Hepatocyte (in vitro differentiated cells): ENCODE data around the gene NFAT5. TPM values are rescaled to one million over a fixed set of nuclear protein-coding genes. Genes with fewer than 3 reads are reported as not detected.

Experiments
- DNase-seq: peaks from one replicate; pipeline ENCODE4 v3.0.0-alpha.2; 2016; ENCODE audit warnings: low spot score
- H2AFZ ChIP-seq: fragments of 200-600 bp; sonication (generic); 2 replicates; pipeline ENCODE4 v1.6.0; 2016; ENCODE audit warnings: antibody characterized with exemption, mild to moderate bottlenecking
- H3K27ac ChIP-seq: fragments of 200-600 bp; sonication (generic); 2 replicates; pipeline ENCODE4 v1.5.1; 2016; ENCODE audit warnings: mild to moderate bottlenecking
- H3K27me3 ChIP-seq: fragments of 200-600 bp; sonication (generic); 2 replicates; pipeline ENCODE4 v1.6.1; 2016
- H3K36me3 ChIP-seq: fragments of 200-600 bp; sonication (generic); replicated peaks from 2 replicates; pipeline ENCODE4 v1.5.1; 2016; ENCODE audit warnings: low read depth; ENCODE audit not compliant: insufficient read depth
- H3K4me1 ChIP-seq: fragments of 200-600 bp; sonication (generic); 2 replicates; pipeline ENCODE4 v1.5.1; 2016; ENCODE audit warnings: mild to moderate bottlenecking, moderate library complexity; ENCODE audit not compliant: insufficient read depth
- H3K4me2 ChIP-seq: fragments of 200-600 bp; sonication (generic); 2 replicates; pipeline ENCODE4 v1.6.0; 2016
- H3K4me3 ChIP-seq: fragments of 200-600 bp; sonication (generic); 2 replicates; pipeline ENCODE4 v1.5.1; 2016; ENCODE audit warnings: mild to moderate bottlenecking
- H3K79me2 ChIP-seq: fragments of 200-600 bp; sonication (generic); 2 replicates; pipeline ENCODE4 v1.6.0; 2017; ENCODE audit warnings: mild to moderate bottlenecking
- H3K9me2 ChIP-seq: fragments of 200-600 bp; sonication (generic); replicated peaks from 2 replicates; pipeline ENCODE4 v1.6.0; 2017; ENCODE audit warnings: mild to moderate bottlenecking; ENCODE audit not compliant: insufficient read depth
- H3K9me3 ChIP-seq: fragments of 200-600 bp; sonication (generic); 2 replicates; pipeline ENCODE4 v1.5.1; 2016; ENCODE audit warnings: low read depth, mild to moderate bottlenecking
- H4K20me1 ChIP-seq: fragments of 200-600 bp; sonication (generic); 2 replicates; pipeline ENCODE4 v1.6.0; 2016; ENCODE audit warnings: mild to moderate bottlenecking; ENCODE audit not compliant: insufficient read depth, poor library complexity, severe bottlenecking
- EZH2 ChIP-seq: fragments of 200-600 bp; sonication (generic); IDR thresholded peaks from 2 replicates; pipeline ENCODE4 v1.6.1; 2016; ENCODE audit warnings: antibody characterized with exemption, mild to moderate bottlenecking, borderline replicate concordance
- EZH2phosphoT487 ChIP-seq: fragments of 200-600 bp; sonication (generic); IDR thresholded peaks from one replicate; pipeline ENCODE4 v1.6.1; 2018; ENCODE audit warnings: antibody characterized with exemption, mild to moderate bottlenecking, low read depth, moderate library complexity; ENCODE audit not compliant: unreplicated experiment, severe bottlenecking
- WGBS: methylation state at CpG from one replicate; pipeline ENCODE4 v1.1.6; 2016; ENCODE audit warnings: low lambda C conversion rate; ENCODE audit errors: missing lambda C conversion rate; 5-methylcytosine and 5-hydroxymethylcytosine counted together
- polyA plus RNA-seq: library from polyadenylated mRNA; unstranded; fragments of >200 nt; fragmentation: Nextera tagmentation; extraction: Ambion mirVana; gene quantifications from 2 replicates; pipeline ENCODE4 v1.2.1, GENCODE V29; 2016
- total RNA-seq: library from RNA; depleted of rRNA; stranded (reverse); fragments of >200 nt; gene quantifications from 2 replicates; pipeline ENCODE4 v1.2.3, GENCODE V29; 2014
- TF ChIP-seq, protein P1 (sequence below): fragments of 200-600 bp; sonication (generic); IDR thresholded peaks from 2 replicates; pipeline ENCODE4 v1.5.1; 2016; ENCODE audit warnings: antibody characterized with exemption, mild to moderate bottlenecking; ENCODE audit not compliant: poor library complexity

Gene NFAT5
- total and polyA plus RNA-seq, 2 experiments from 2014 or later: 9.2 to 30.7 TPM

DNA sequence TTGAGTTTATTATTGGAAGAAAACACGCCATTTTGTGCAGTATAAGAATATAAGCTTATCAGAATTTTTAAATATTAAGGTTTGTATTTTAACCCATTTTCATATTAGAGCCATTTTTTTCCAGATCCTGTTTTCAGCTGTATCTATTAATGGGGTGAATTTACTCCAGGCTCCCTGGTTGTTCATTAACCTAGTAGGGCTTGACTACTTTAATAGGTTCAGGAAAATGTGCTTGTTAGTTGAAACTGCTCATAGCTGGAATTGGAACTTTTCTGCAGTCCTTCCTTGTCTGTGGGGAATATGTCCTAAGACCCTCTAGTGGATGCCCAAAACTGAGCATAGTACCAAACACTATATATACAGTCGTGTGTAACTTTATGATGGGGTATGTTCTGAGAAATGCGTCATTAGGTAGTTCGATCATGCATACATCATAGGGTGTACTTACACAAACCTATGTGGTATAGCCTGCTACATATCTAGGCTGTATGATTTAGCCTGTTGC lies 28.0 kb downstream of the NFAT5 start:
- Histone ChIP-seq H3K4me2 (peak overlapping the region; percentile 16), H3K9me3 (no peaks in the 10 kb centered on the region), H3K27ac (no peak overlapping the region), H3K9me2 (no peaks in the 10 kb centered on the region), H3K79me2 (peaks cover 98% of the 10 kb centered on the region), H3K27me3 (no peaks in the 10 kb centered on the region), H3K4me1 (peaks cover 37% of the 10 kb centered on the region), H3K4me3 (no peak overlapping the region), H2AFZ (no peak overlapping the region), H4K20me1 (peaks cover 74% of the 10 kb centered on the region), H3K36me3 (no peaks in the 10 kb centered on the region)
- 97% methylated on average over 4 of the region's 4 CpGs for WGBS
- TF ChIP-seq EZH2phosphoT487 (no peak), EZH2 (no peak)
- TF ChIP-seq, protein P1, sequence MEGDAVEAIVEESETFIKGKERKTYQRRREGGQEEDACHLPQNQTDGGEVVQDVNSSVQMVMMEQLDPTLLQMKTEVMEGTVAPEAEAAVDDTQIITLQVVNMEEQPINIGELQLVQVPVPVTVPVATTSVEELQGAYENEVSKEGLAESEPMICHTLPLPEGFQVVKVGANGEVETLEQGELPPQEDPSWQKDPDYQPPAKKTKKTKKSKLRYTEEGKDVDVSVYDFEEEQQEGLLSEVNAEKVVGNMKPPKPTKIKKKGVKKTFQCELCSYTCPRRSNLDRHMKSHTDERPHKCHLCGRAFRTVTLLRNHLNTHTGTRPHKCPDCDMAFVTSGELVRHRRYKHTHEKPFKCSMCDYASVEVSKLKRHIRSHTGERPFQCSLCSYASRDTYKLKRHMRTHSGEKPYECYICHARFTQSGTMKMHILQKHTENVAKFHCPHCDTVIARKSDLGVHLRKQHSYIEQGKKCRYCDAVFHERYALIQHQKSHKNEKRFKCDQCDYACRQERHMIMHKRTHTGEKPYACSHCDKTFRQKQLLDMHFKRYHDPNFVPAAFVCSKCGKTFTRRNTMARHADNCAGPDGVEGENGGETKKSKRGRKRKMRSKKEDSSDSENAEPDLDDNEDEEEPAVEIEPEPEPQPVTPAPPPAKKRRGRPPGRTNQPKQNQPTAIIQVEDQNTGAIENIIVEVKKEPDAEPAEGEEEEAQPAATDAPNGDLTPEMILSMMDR: no peak
- DNase-seq: no peak

GRCh38 chr16:69595127-69596036 lies 29.6 kb downstream of the NFAT5 start:
- Histone ChIP-seq H3K9me3 (no peaks in the 10 kb centered on the region), H3K27me3 (no peaks in the 10 kb centered on the region), H3K79me2 (peaks cover 99% of the 10 kb centered on the region), H2AFZ (no peak overlapping the region), H3K4me2 (peak overlapping the region; percentile 56), H3K27ac (peak overlapping the region; percentile 48), H3K36me3 (no peaks in the 10 kb centered on the region), H3K9me2 (no peaks in the 10 kb centered on the region), H4K20me1 (peaks cover 83% of the 10 kb centered on the region), H3K4me1 (peaks cover 34% of the 10 kb centered on the region), H3K4me3 (no peak overlapping the region)
- TF ChIP-seq EZH2phosphoT487: no peak
- TF ChIP-seq EZH2: no peak
- TF ChIP-seq, protein P1: no peak
- WGBS: 81% methylated on average over 8 of the region's 8 CpGs
- peak; percentile 28 for DNase-seq

- DNase-seq: no peak
- peaks cover 85% of the 10 kb centered on the region for H4K20me1 ChIP-seq
- TF ChIP-seq EZH2: no peak
- TF ChIP-seq EZH2phosphoT487: no peak
- TF ChIP-seq, protein P1: no peak
- no peak overlapping the region for H3K27ac ChIP-seq
- no peaks in the 10 kb centered on the region for H3K36me3 ChIP-seq
- H3K4me3 ChIP-seq: no peak overlapping the region
- peaks cover 99% of the 10 kb centered on the region for H3K79me2 ChIP-seq
- peaks cover 34% of the 10 kb centered on the region for H3K4me1 ChIP-seq
- no peaks in the 10 kb centered on the region for H3K27me3 ChIP-seq
- no peak overlapping the region for H2AFZ ChIP-seq
- no peak overlapping the region for H3K4me2 ChIP-seq
- H3K9me3 ChIP-seq: no peaks in the 10 kb centered on the region
- H3K9me2 ChIP-seq: no peaks in the 10 kb centered on the region
Measured at GRCh38 chr16:69596801-69597200, 31.0 kb downstream of the NFAT5 start.
